GM12878 (cell line): Measurements from ENCODE around the gene SYNGR1. TPM values are rescaled to one million over a fixed set of nuclear protein-coding genes. Genes with fewer than 3 reads are reported as not detected.

Experiments
- ATAC-seq: fragments of 200-7000 bp; cut with Tn5 transposase; 3 replicates; pipeline ENCODE4 v1.9.1; 2020; ENCODE audit warnings: mild to moderate bottlenecking, moderate library complexity
- BruUV-seq: library from RNA; stranded (reverse); fragments of 400-500 nt; replicated peaks from 2 replicates; lab custom pipeline; 2021; lab: Mats Ljungman, UMichigan
- CTCF ChIA-PET: fragments of 300-600 bp; sonication (Branson Sonifier 250); formaldehyde crosslinking; extraction: SDS; loops from one replicate; lab custom pipeline; 2021; ENCODE audit warnings: inconsistent platforms; lab: Yijun Ruan, JAX
- POLR2A ChIA-PET: fragments of 350-600 bp; formaldehyde crosslinking; extraction: SDS; loops from one replicate; lab custom pipeline; 2021; ENCODE audit warnings: inconsistent platforms; lab: Charles Lee
- RAD21 ChIA-PET: fragments of 300-600 bp; sonication (Branson Sonifier 250); formaldehyde crosslinking; loops from one replicate; lab custom pipeline; 2023; ENCODE audit warnings: antibody characterized with exemption; ENCODE audit not compliant: unreplicated experiment; lab: Charles Lee
- SMC1A ChIA-PET: fragments of 300-600 bp; sonication (Branson Sonifier 250); formaldehyde crosslinking; loops from one replicate; lab custom pipeline; 2023; ENCODE audit not compliant: unreplicated experiment, uncharacterized antibody; lab: Charles Lee
- DNase-seq: peaks from one replicate; pipeline ENCODE4 v3.0.0-alpha.2; 2011; ENCODE audit warnings: low read depth, low spot score
- FAIRE-seq: peaks from 3 replicates; lab custom pipeline; 2011; peaks lifted over from hg19 to GRCh38; lab: Jason Lieb, UNC
- H2AFZ ChIP-seq: 2 replicates; pipeline ENCODE4 v1.6.0; 2011; ENCODE audit warnings: low read depth, low read length, control low read depth; ENCODE audit not compliant: control insufficient read depth
- H3K27ac ChIP-seq: 2 replicates; pipeline ENCODE4 v1.5.1; 2011; ENCODE audit warnings: control low read depth; ENCODE audit not compliant: control insufficient read depth, insufficient read depth
- H3K27me3 ChIP-seq, 2 experiments: replicated peaks in 1 of 2; 2 replicates each; pipeline versions ENCODE4 v1.6.0 to v1.6.1; 2011; ENCODE audit warnings: low read length in 1 of 2; ENCODE audit not compliant: control insufficient read depth in 2 of 2, insufficient read depth in 2 of 2
- H3K36me3 ChIP-seq, 2 experiments: 2 replicates each; pipeline ENCODE4 v1.5.1; 2011; ENCODE audit warnings: low read length in 1 of 2; ENCODE audit not compliant: control insufficient read depth in 2 of 2, insufficient read depth in 2 of 2
- H3K4me1 ChIP-seq: 2 replicates; pipeline ENCODE4 v1.6.1; 2011; ENCODE audit warnings: mild to moderate bottlenecking, low read length, moderate library complexity, mixed read lengths; ENCODE audit not compliant: control insufficient read depth, insufficient read depth
- H3K4me2 ChIP-seq: 2 replicates; pipeline ENCODE4 v1.6.0; 2011; ENCODE audit warnings: control low read depth; ENCODE audit not compliant: control insufficient read depth, insufficient read depth
- H3K4me3 ChIP-seq: fragments of 200-600 bp; sonication (generic); 2 replicates; pipeline ENCODE4 v1.5.1; 2016
- H3K79me2 ChIP-seq: 2 replicates; pipeline ENCODE4 v1.6.0; 2011; ENCODE audit warnings: low read length; ENCODE audit not compliant: control insufficient read depth, insufficient read depth
- H3K9ac ChIP-seq: 2 replicates; pipeline ENCODE4 v1.8.0; 2011; ENCODE audit warnings: low read length, control low read depth, mixed read lengths; ENCODE audit not compliant: control insufficient read depth, insufficient read depth
- H3K9me3 ChIP-seq: replicated peaks from 3 replicates; pipeline ENCODE4 v1.5.1; 2011; ENCODE audit warnings: mild to moderate bottlenecking, low read length; ENCODE audit not compliant: control insufficient read depth, insufficient read depth
- H4K20me1 ChIP-seq: 2 replicates; pipeline ENCODE4 v1.6.0; 2011; ENCODE audit not compliant: control insufficient read depth, insufficient read depth
- BACH1 ChIP-seq: fragments of 450-650 bp; IDR thresholded peaks from 2 replicates; pipeline ENCODE4 v1.6.1; 2017; ENCODE audit warnings: mild to moderate bottlenecking, borderline replicate concordance
- CHD1 ChIP-seq: IDR thresholded peaks from 2 replicates; pipeline ENCODE4 v1.6.1; 2012; ENCODE audit warnings: low read depth, low read length, improper control_type of control experiment
- RAD21 ChIP-seq: IDR thresholded peaks from 2 replicates; pipeline ENCODE4 v1.6.1; 2011; ENCODE audit warnings: mild to moderate bottlenecking, low read depth, low read length, moderate library complexity; ENCODE audit not compliant: insufficient read depth
- SMARCA5 ChIP-seq: fragments of 450-650 bp; IDR thresholded peaks from 2 replicates; pipeline ENCODE4 v1.6.1; 2017; ENCODE audit warnings: mild to moderate bottlenecking
- SMC3 ChIP-seq: IDR thresholded peaks from 2 replicates; pipeline ENCODE4 v1.6.1; 2011; ENCODE audit warnings: low read length, improper control_type of control experiment, borderline replicate concordance
- ZNF24 ChIP-seq: fragments of 450-650 bp; IDR thresholded peaks from 2 replicates; pipeline ENCODE4 v1.6.1; 2017; ENCODE audit warnings: antibody characterized with exemption, mild to moderate bottlenecking
- WGBS: methylation state at CpG from one replicate; pipeline ENCODE4 v1.1.6; 2016; ENCODE audit warnings: low lambda C conversion rate; ENCODE audit not compliant: insufficient replicate concordance, insufficient coverage; ENCODE audit errors: missing lambda C conversion rate; 5-methylcytosine and 5-hydroxymethylcytosine counted together
- in situ Hi-C: fragments of 300-500 bp; cut with MboI; formaldehyde crosslinking; loops from 9 replicates; pipeline ENCODE4 v1.14.3; 2018; ENCODE audit warnings: mixed read lengths
- intact Hi-C: fragments of 100-400 bp; cut with micrococcal nuclease; formaldehyde crosslinking; loops from one replicate; pipeline ENCODE4 v1.14.2; 2022; ENCODE audit not compliant: unreplicated experiment
- polyA plus RNA-seq, 11 experiments: library from polyadenylated mRNA; depleted of rRNA in 4 of 11; unstranded in 6 of 11; stranded (reverse) in 5 of 11; fragments of >200 nt; fragmentation: Nextera tagmentation in 4 of 11; fragmentation: Illumina TruSeq in 1 of 11; extraction: Ambion mirVana in 4 of 11; extraction: Trizol in 1 of 11; gene quantifications; 1 replicate in 1 of 11; 2 replicates in 10 of 11; pipeline versions ENCODE4 v1.2.1 to v1.2.3, GENCODE V29; 2011 to 2016; ENCODE audit warnings: inconsistent platforms in 2 of 11, missing spikeins in 2 of 11, low read depth in 1 of 11
- total RNA-seq, 4 experiments: library from RNA; depleted of rRNA in 3 of 4; stranded (reverse); fragments of >200 nt in 3 of 4; fragmentation: Illumina TruSeq in 1 of 4; extraction: Trizol in 1 of 4; gene quantifications; 2 replicates each; pipeline versions ENCODE4 v1.2.1 to v1.2.3, GENCODE V29; 2013 to 2021
- TF ChIP-seq, protein P1 (sequence below), 3 experiments: IDR thresholded peaks in 2 of 3; conservative IDR thresholded peaks in 1 of 3; 2 replicates each; pipeline ENCODE4 v1.5.1; 2011; ENCODE audit warnings: low read depth in 3 of 3, low read length in 3 of 3, mild to moderate bottlenecking in 3 of 3, control low read depth in 2 of 3, moderate library complexity in 2 of 3, inconsistent platforms in 1 of 3, mixed read lengths in 1 of 3; ENCODE audit not compliant: control insufficient read depth in 2 of 3, insufficient read depth in 1 of 3; ENCODE audit errors: extremely low read depth in 1 of 3
- TF ChIP-seq, protein P2 (sequence below): fragments of 150-350 bp; IDR thresholded peaks from 2 replicates; pipeline ENCODE4 v1.6.1; 2014; ENCODE audit warnings: mild to moderate bottlenecking, low read depth, low read length

SYNGR1 gene
- total and polyA plus RNA-seq, 10 of the 15 experiments (the other 5 are each of a cell fraction or from before 2014, with no cell fraction given) = 0.87 to 9.2 (median 3.5) TPM

DNA sequence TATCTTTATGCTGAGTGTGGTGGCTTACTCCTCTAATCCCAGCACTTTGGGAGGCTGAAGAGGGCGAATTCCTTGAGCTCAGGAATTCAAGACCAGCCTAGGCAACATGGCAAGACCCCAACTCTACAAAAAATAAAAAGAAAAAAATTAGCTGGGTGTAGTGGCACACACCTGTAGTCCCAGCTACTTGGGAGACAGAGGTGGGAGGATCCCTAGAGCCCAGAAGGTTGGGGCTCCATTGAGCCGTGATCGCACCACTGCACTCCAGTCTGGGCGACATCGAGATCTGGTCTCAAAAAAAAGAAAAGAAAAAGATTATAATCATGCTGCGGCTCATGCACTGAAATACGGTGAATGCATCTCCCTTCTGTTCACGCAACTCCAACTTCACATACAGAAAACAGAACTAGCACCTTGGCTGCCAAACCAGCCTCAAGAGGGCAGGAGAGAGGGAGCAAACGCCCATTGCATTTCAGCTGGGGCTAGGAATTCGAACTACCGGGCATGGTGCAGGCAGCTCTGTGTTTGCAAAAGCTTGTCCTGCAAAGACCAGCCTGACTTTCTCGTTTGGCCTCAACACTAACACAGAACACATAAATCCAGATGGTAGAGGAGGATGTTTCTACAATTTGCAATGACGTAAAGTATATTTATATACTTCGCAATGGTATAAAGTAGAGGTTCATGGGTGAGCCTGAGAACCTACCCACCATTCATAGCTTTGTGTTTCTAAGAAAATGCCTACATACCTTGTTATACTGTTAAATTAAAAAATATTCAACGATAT, 6.3 kb upstream of the SYNGR1 start:
- Histone ChIP-seq H3K36me3 (no peaks in the 10 kb centered on the region), H3K4me1 (no peaks in the 10 kb centered on the region), H3K27ac (no peak overlapping the region), H3K4me3 (no peak overlapping the region), H4K20me1 (no peaks in the 10 kb centered on the region), H2AFZ (no peak overlapping the region), H3K27me3 (peaks cover 0 to 1% of the 10 kb centered on the region in 2 experiments; a peak in 2 of 4 replicates), H3K9ac (no peak overlapping the region), H3K9me3 (no peaks in the 10 kb centered on the region), H3K4me2 (no peak overlapping the region), H3K79me2 (no peaks in the 10 kb centered on the region)
- TF ChIP-seq SMARCA5 (0 out of 2 replicates have a peak, but pooled peaks have one; percentile 31), CHD1 (no peak), ZNF24 (0 out of 2 replicates have a peak, but pooled peaks have one; percentile 6), RAD21 (peak; percentile 72), BACH1 (no peak), SMC3 (peak; percentile 59; the same call in 1 of the 2 replicates)
- TF ChIP-seq, protein P1, sequence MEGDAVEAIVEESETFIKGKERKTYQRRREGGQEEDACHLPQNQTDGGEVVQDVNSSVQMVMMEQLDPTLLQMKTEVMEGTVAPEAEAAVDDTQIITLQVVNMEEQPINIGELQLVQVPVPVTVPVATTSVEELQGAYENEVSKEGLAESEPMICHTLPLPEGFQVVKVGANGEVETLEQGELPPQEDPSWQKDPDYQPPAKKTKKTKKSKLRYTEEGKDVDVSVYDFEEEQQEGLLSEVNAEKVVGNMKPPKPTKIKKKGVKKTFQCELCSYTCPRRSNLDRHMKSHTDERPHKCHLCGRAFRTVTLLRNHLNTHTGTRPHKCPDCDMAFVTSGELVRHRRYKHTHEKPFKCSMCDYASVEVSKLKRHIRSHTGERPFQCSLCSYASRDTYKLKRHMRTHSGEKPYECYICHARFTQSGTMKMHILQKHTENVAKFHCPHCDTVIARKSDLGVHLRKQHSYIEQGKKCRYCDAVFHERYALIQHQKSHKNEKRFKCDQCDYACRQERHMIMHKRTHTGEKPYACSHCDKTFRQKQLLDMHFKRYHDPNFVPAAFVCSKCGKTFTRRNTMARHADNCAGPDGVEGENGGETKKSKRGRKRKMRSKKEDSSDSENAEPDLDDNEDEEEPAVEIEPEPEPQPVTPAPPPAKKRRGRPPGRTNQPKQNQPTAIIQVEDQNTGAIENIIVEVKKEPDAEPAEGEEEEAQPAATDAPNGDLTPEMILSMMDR (IDR thresholded peaks at IDR 0.05 in 2 of 3, conservative IDR thresholded peaks at IDR 0.05 in 1 of 3; ENCODE audit: control insufficient read depth in 2 of 3, extremely low read depth in 1 of 3, insufficient read depth in 1 of 3, low read depth in 3 of 3, low read length in 3 of 3) = peak; percentile 77 to 89 (median 80)
- TF ChIP-seq, protein P2, sequence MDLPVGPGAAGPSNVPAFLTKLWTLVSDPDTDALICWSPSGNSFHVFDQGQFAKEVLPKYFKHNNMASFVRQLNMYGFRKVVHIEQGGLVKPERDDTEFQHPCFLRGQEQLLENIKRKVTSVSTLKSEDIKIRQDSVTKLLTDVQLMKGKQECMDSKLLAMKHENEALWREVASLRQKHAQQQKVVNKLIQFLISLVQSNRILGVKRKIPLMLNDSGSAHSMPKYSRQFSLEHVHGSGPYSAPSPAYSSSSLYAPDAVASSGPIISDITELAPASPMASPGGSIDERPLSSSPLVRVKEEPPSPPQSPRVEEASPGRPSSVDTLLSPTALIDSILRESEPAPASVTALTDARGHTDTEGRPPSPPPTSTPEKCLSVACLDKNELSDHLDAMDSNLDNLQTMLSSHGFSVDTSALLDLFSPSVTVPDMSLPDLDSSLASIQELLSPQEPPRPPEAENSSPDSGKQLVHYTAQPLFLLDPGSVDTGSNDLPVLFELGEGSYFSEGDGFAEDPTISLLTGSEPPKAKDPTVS = no peak
- ATAC-seq (peak; percentile 95), DNase-seq (peak; percentile 36), FAIRE-seq (peak; percentile 61)
- intact Hi-C loops (loop anchor here (1.0 to 2.0 kb wide), 2 partner anchors 171 to 185 kb away; no protein-coding TSS in a partner anchor), in situ Hi-C loops (loop anchor here (10.0 kb wide), 1 partner anchor 691 kb away; no protein-coding TSS in a partner anchor)
- RAD21 ChIA-PET = interaction anchor here (0.9 to 2.3 kb wide), 9 partner anchors 10 to 185 kb away, joined by 3 to 14 read pairs (median 4); partner anchors contain the start of gene TAB1
- BruUV-seq = no TSS peak
- POLR2A ChIA-PET = interaction anchor here (1.0 kb wide), 1 partner anchor 20 kb away, joined by 3 read pairs; no protein-coding TSS in a partner anchor
- CTCF ChIA-PET = interaction anchor here (0.6 to 4.5 kb wide), 32 partner anchors 9 to 1372 kb away, joined by 3 to 47 read pairs (median 4); partner anchors contain the start of genes ATF4 and RPL3
- 8% methylated on average over 14 of the region's 15 CpGs for WGBS
- SMC1A ChIA-PET = interaction anchor here (0.9 to 2.9 kb wide), 13 partner anchors 9 to 186 kb away, joined by 3 to 16 read pairs (median 4); no protein-coding TSS in a partner anchor
